Thoracic aorta (tissue), 2 donors: ENCODE measurements around the gene RICTOR. TPM values are rescaled to one million over a fixed set of nuclear protein-coding genes. Genes with fewer than 3 reads are reported as not detected.
"Not testable (repeated sequence)": the region's sequence is repeated elsewhere in the genome, so short reads cannot be mapped to it uniquely, and the experiment has no call there.

ENCODE experiments used
- ATAC-seq: fragments of 150-250 bp; one replicate; pipeline ENCODE4 v1.8.0; 2017; ENCODE audit warnings: low read depth; ENCODE audit not compliant: insufficient number of reproducible peaks, low FRiP score
- DNase-seq: peaks from one replicate; pipeline ENCODE4 v3.0.0-alpha.2; 2020; ENCODE audit warnings: low spot score
- H3K27ac ChIP-seq, 2 donors: fragments of 200-600 bp; sonication (generic); 1 replicate in 1 of 2; 2 replicates in 1 of 2; pipeline ENCODE4 v1.5.1; 2016; ENCODE audit warnings: mild to moderate bottlenecking in 2 of 2, moderate library complexity in 2 of 2
- H3K27me3 ChIP-seq: fragments of 200-600 bp; sonication (generic); replicated peaks from 2 replicates; pipeline ENCODE4 v1.6.0; 2016; ENCODE audit warnings: mild to moderate bottlenecking; ENCODE audit not compliant: insufficient read depth
- H3K36me3 ChIP-seq: fragments of 200-600 bp; sonication (generic); one replicate; pipeline ENCODE4 v1.5.1; 2016
- H3K4me1 ChIP-seq, 2 donors: fragments of 200-600 bp; sonication (generic); 1 replicate in 1 of 2; 2 replicates in 1 of 2; pipeline versions ENCODE4 v1.5.1 to v1.6.0; 2016; ENCODE audit warnings: low read depth in 2 of 2, mild to moderate bottlenecking in 1 of 2; ENCODE audit not compliant: control insufficient read depth in 1 of 2
- H3K4me3 ChIP-seq: fragments of 200-600 bp; sonication (generic); 2 replicates; pipeline ENCODE4 v1.5.1; 2016; ENCODE audit warnings: mild to moderate bottlenecking
- H3K9me3 ChIP-seq: fragments of 200-600 bp; sonication (generic); 2 replicates; pipeline ENCODE4 v1.5.1; 2016
- CTCF ChIP-seq: fragments of 200-600 bp; sonication (generic); IDR thresholded peaks from one replicate; pipeline ENCODE4 v1.5.1; 2019; ENCODE audit warnings: antibody characterized with exemption
- total RNA-seq, 2 donors: library from RNA; depleted of rRNA; stranded (reverse); fragments of >200 nt; gene quantifications; one replicate each; pipeline versions ENCODE4 v1.1.0 to v1.2.3, GENCODE V29; 2016

RICTOR gene
- total RNA-seq, 2 donors from 2014 or later: 35.6 to 50.4 TPM

GRCh38 chr5:39017504-39017903 is 56.7 kb downstream of the RICTOR start:
- Histone ChIP-seq H3K27me3 (no peaks in the 10 kb centered on the region), H3K4me3 (no peak overlapping the region), H3K27ac (peak overlapping the region in 1 of 2 donors; percentile 34), H3K9me3 (no peaks in the 10 kb centered on the region), H3K4me1 (peaks cover 43% of the 10 kb centered on the region in 2 donors), H3K36me3 (peaks cover 4% of the 10 kb centered on the region)
- DNase-seq: no peak
- no peak for ATAC-seq
- no peak for TF ChIP-seq CTCF

- no peak for ATAC-seq
These were observed 57.5 kb downstream of the RICTOR start for GRCh38 chr5:39016587-39017275.

GRCh38 chr5:39015743-39016586 is 58.2 kb downstream of the RICTOR start:
- DNase-seq (no peak), ATAC-seq (peak; percentile 63)
- H3K27me3 ChIP-seq: no peaks in the 10 kb centered on the region
- no peak overlapping the region for H3K4me3 ChIP-seq
- no peaks in the 10 kb centered on the region for H3K9me3 ChIP-seq
- H3K36me3 ChIP-seq: peaks cover 4% of the 10 kb centered on the region
- H3K27ac ChIP-seq: peak overlapping the region; percentile 85 to 95
- peaks cover 36 to 37% of the 10 kb centered on the region in 2 donors for H3K4me1 ChIP-seq
- no peak for TF ChIP-seq CTCF

More at GRCh38 chr5:39016587-39017275, 57.5 kb downstream of the RICTOR start:
- H3K27me3 ChIP-seq: no peaks in the 10 kb centered on the region
- no peak overlapping the region for H3K4me3 ChIP-seq
- TF ChIP-seq CTCF: no peak
- H3K27ac ChIP-seq: peak overlapping the region; percentile 85 to 95
- no peak for DNase-seq
- H3K4me1 ChIP-seq: peaks cover 40 to 43% of the 10 kb centered on the region in 2 donors
- no peaks in the 10 kb centered on the region for H3K9me3 ChIP-seq
- peaks cover 4% of the 10 kb centered on the region for H3K36me3 ChIP-seq

- Histone ChIP-seq H3K9me3 (no peaks in the 10 kb centered on the region), H3K27me3 (no peaks in the 10 kb centered on the region), H3K27ac (peak overlapping the region; percentile 85 to 95), H3K4me3 (no peak overlapping the region), H3K4me1 (peaks cover 36 to 37% of the 10 kb centered on the region in 2 donors), H3K36me3 (peaks cover under 1% of the 10 kb centered on the region)
- no peak for DNase-seq
- peak; percentile 93 for ATAC-seq
- no peak for TF ChIP-seq CTCF
These were observed 59.6 kb downstream of the RICTOR start for GRCh38 chr5:39014561-39014960.

GRCh38 chr5:39013938-39014337 is 60.3 kb downstream of the RICTOR start:
- ATAC-seq (no peak), DNase-seq (no peak)
- no peak overlapping the region for H3K4me3 ChIP-seq
- H3K4me1 ChIP-seq: peaks cover 36 to 37% of the 10 kb centered on the region in 2 donors
- H3K27ac ChIP-seq: peak overlapping the region; percentile 79 to 85
- no peak for TF ChIP-seq CTCF
- H3K27me3 ChIP-seq: no peaks in the 10 kb centered on the region
- no peaks in the 10 kb centered on the region for H3K9me3 ChIP-seq
- H3K36me3 ChIP-seq: no peaks in the 10 kb centered on the region

- H3K4me3 ChIP-seq, ATAC-seq: not testable (repeated sequence)
These were observed 63.2 kb downstream of the RICTOR start for GRCh38 chr5:39010958-39011357.

More at GRCh38 chr5:39010958-39011357, 63.2 kb downstream of the RICTOR start:
- peaks cover 20 to 25% of the 10 kb centered on the region in 2 donors for H3K4me1 ChIP-seq
- DNase-seq, H3K27me3 ChIP-seq, H3K36me3 ChIP-seq, H3K27ac ChIP-seq, H3K9me3 ChIP-seq: not testable (repeated sequence)
